ENCODE results near the gene GNAI1.

GNAI1 gene

GRCh38 chr7:80136261-80137055 is 1.8 kb downstream of the GNAI1 start:
- CTCF ChIA-PET = no interaction called here
- no peak for DNase-seq (ENCODE audit: extremely low spot score)
- POLR2A ChIA-PET = no interaction called here
- TF ChIP-seq CTCF (IDR thresholded peaks at IDR 0.05; ENCODE audit: control extremely low read depth, extremely low read depth, low read depth, missing control alignments) = no peak

- CTCF ChIA-PET = no interaction called here
- TF ChIP-seq CTCF (IDR thresholded peaks at IDR 0.05; ENCODE audit: control extremely low read depth, extremely low read depth, low read depth, missing control alignments) = no peak
- no peak for DNase-seq (ENCODE audit: extremely low spot score)
- POLR2A ChIA-PET = no interaction called here
Observed at GRCh38 chr7:80137410-80137809, 2.8 kb downstream of the GNAI1 start.

- no peak for DNase-seq (ENCODE audit: extremely low spot score)
- ChIA-PET CTCF (no interaction called here), POLR2A (no interaction called here)
- no peak for TF ChIP-seq CTCF (IDR thresholded peaks at IDR 0.05; ENCODE audit: control extremely low read depth, extremely low read depth, low read depth, missing control alignments)
Observed at GRCh38 chr7:80139236-80139635, 4.6 kb downstream of the GNAI1 start.

GRCh38 chr7:80140388-80140787 is 5.8 kb downstream of the GNAI1 start:
- no peak for DNase-seq (ENCODE audit: extremely low spot score)
- ChIA-PET POLR2A (no interaction called here), CTCF (no interaction called here)
- no peak for TF ChIP-seq CTCF (IDR thresholded peaks at IDR 0.05; ENCODE audit: control extremely low read depth, extremely low read depth, low read depth, missing control alignments)

- no peak for DNase-seq (ENCODE audit: extremely low spot score)
- TF ChIP-seq CTCF (IDR thresholded peaks at IDR 0.05; ENCODE audit: control extremely low read depth, extremely low read depth, low read depth, missing control alignments) = no peak
- ChIA-PET POLR2A (no interaction called here), CTCF (no interaction called here)
Observed at GRCh38 chr7:80141376-80141775, 6.7 kb downstream of the GNAI1 start.

- no peak for DNase-seq (ENCODE audit: extremely low spot score)
- CTCF ChIA-PET = interaction anchor here (1.8 kb wide), 1 partner anchor 110 kb away, joined by 3 read pairs; no protein-coding TSS in a partner anchor
- POLR2A ChIA-PET = no interaction called here
- no peak for TF ChIP-seq CTCF (IDR thresholded peaks at IDR 0.05; ENCODE audit: control extremely low read depth, extremely low read depth, low read depth, missing control alignments)
Observed at GRCh38 chr7:80142853-80143580, 8.4 kb downstream of the GNAI1 start.

All from GM10248 (cell line).